SK-N-SH treated with all-trans-retinoic acid at 6 μM for 48 hours (cell line): ENCODE results near the gene ERMARD.

Source experiments
- CSRNP3 ChIP-seq: fragments of 250-450 bp; sonication (Bioruptor Pico); IDR thresholded peaks from 2 replicates; pipeline ENCODE4 v1.5.1; 2021; ENCODE audit warnings: mild to moderate bottlenecking, moderate library complexity
- TOX ChIP-seq: fragments of 250-450 bp; sonication (Bioruptor Pico); IDR thresholded peaks from 2 replicates; pipeline ENCODE4 v1.8.0; 2021; ENCODE audit warnings: mild to moderate bottlenecking, moderate library complexity, borderline replicate concordance
- ZC3H10 ChIP-seq: fragments of 250-450 bp; sonication (Bioruptor Pico); IDR thresholded peaks from 2 replicates; pipeline ENCODE4 v1.5.1; 2021; ENCODE audit warnings: mild to moderate bottlenecking, moderate library complexity

DNA sequence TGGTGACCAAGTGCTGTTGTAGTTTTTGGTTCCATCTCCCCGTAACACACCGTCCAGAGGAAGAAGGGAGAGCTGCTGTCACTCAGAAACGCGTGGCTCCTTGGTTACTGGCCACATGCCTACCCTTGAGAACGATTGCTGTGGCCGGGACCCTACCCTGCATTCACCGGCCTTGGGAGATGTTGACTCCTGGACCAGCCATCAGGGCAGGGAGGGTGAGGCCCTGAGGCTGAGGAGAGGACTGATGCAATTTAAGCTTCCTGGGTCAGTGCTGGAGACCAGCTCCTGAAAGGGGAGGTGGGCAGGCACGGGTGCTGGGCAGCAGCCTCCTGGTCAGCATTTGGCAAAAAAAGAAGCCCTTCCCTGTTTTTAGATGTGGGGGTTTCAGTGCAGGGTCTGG, 31.5 kb downstream of the ERMARD start:
- no peak for TF ChIP-seq CSRNP3 (CRISPR knock-in tag)
- TF ChIP-seq ZC3H10 (CRISPR knock-in tag) = no peak
- no peak for TF ChIP-seq TOX (CRISPR knock-in tag)
